GM12801 (cell line): ENCODE data around the gene AK3.

ENCODE experiments used
- CTCF ChIP-seq: IDR thresholded peaks from one replicate; pipeline ENCODE4 v1.5.1; 2011; ENCODE audit warnings: control low read depth; ENCODE audit not compliant: insufficient read length; ENCODE audit errors: extremely low read depth

Gene AK3

GRCh38 chr9:4709380-4709779, 31.6 kb downstream of the AK3 start:
- no peak for TF ChIP-seq CTCF

GRCh38 chr9:4706971-4707622, 33.9 kb downstream of the AK3 start:
- no peak for TF ChIP-seq CTCF

GRCh38 chr9:4706021-4706420, 35.0 kb downstream of the AK3 start:
- TF ChIP-seq CTCF: no peak

- TF ChIP-seq CTCF: no peak
Measured at GRCh38 chr9:4704129-4704528, 36.9 kb downstream of the AK3 start.

GRCh38 chr9:4701526-4701925, 39.5 kb downstream of the AK3 start:
- no peak for TF ChIP-seq CTCF

GRCh38 chr9:4700932-4701331, 40.1 kb downstream of the AK3 start:
- no peak for TF ChIP-seq CTCF

- TF ChIP-seq CTCF: no peak
Measured at GRCh38 chr9:4700091-4700490, 40.9 kb downstream of the AK3 start.

- no peak for TF ChIP-seq CTCF
Measured at GRCh38 chr9:4691795-4692194, 49.2 kb downstream of the AK3 start.
